ENCODE measurements around the gene ACBD6.

DNA sequence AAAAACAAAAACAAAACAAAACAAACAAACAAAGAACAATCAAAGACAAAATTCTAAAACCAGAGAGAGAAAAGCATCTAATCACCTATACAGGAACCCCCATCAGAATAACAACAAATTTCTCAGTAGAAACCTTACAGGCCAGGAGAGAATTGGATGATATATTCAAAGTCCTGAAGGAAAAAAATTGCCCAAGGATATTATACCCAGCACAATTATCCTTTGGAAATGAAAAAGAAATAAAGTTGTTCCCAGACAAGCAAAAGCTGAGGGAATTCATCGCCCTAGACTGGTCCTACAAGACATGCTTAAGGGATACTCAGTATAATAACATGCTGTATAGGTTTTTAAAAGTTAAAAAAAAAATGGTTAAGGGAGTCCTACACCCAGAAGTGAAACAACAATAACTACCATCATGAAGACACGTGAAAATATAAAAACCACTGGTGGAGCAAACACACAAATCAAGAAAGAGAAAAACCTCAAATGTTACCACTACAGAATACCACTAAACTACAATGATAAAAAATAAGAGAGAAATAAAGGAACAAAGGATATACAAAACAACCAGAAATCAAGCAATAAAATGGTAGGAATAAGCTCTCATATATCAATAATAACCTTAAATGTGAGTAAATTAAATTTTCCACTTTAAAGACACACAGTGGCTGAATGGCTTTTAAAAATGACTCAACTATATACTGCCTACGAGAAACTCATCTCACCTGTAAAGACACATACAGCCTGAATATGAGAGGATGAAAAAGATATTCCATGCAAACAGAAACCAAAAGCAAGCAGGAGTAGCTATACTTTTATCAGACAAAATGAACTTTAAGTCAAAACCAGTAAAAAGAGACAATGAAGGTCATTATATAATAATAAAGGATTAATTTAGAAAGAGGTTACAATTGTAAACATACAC, 121.9 kb downstream of the ACBD6 start:
- TF ChIP-seq, protein P1, sequence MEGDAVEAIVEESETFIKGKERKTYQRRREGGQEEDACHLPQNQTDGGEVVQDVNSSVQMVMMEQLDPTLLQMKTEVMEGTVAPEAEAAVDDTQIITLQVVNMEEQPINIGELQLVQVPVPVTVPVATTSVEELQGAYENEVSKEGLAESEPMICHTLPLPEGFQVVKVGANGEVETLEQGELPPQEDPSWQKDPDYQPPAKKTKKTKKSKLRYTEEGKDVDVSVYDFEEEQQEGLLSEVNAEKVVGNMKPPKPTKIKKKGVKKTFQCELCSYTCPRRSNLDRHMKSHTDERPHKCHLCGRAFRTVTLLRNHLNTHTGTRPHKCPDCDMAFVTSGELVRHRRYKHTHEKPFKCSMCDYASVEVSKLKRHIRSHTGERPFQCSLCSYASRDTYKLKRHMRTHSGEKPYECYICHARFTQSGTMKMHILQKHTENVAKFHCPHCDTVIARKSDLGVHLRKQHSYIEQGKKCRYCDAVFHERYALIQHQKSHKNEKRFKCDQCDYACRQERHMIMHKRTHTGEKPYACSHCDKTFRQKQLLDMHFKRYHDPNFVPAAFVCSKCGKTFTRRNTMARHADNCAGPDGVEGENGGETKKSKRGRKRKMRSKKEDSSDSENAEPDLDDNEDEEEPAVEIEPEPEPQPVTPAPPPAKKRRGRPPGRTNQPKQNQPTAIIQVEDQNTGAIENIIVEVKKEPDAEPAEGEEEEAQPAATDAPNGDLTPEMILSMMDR (IDR thresholded peaks at IDR 0.05; ENCODE audit: insufficient read depth, low read length) = no peak
- no peak for TF ChIP-seq POLR2AphosphoS5 (IDR thresholded peaks at IDR 0.05; ENCODE audit: low read depth)
- TF ChIP-seq SPI1 (IDR thresholded peaks at IDR 0.05; ENCODE audit: borderline replicate concordance, low read depth) = no peak
- TF ChIP-seq, protein P2, sequence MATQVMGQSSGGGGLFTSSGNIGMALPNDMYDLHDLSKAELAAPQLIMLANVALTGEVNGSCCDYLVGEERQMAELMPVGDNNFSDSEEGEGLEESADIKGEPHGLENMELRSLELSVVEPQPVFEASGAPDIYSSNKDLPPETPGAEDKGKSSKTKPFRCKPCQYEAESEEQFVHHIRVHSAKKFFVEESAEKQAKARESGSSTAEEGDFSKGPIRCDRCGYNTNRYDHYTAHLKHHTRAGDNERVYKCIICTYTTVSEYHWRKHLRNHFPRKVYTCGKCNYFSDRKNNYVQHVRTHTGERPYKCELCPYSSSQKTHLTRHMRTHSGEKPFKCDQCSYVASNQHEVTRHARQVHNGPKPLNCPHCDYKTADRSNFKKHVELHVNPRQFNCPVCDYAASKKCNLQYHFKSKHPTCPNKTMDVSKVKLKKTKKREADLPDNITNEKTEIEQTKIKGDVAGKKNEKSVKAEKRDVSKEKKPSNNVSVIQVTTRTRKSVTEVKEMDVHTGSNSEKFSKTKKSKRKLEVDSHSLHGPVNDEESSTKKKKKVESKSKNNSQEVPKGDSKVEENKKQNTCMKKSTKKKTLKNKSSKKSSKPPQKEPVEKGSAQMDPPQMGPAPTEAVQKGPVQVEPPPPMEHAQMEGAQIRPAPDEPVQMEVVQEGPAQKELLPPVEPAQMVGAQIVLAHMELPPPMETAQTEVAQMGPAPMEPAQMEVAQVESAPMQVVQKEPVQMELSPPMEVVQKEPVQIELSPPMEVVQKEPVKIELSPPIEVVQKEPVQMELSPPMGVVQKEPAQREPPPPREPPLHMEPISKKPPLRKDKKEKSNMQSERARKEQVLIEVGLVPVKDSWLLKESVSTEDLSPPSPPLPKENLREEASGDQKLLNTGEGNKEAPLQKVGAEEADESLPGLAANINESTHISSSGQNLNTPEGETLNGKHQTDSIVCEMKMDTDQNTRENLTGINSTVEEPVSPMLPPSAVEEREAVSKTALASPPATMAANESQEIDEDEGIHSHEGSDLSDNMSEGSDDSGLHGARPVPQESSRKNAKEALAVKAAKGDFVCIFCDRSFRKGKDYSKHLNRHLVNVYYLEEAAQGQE (IDR thresholded peaks at IDR 0.05; ENCODE audit: insufficient replicate concordance, low read depth) = no peak
